ENCODE results near the gene LENG1.
"Not testable (repeated sequence)": the region's sequence is repeated elsewhere in the genome, so short reads cannot be mapped to it uniquely, and the experiment has no call there.

The LENG1 gene

GRCh38 chr19:54189145-54189734, 29.7 kb upstream of the LENG1 start, which contains the start of gene MBOAT7:
Gene MBOAT7 (minus strand): TSS chr19:54189580. CDS start chr19:54188508, 1,072 bp downstream.
- DNase-seq (ENCODE audit: low read depth) = no peak

- no peak for DNase-seq (ENCODE audit: low read depth)
Measured at GRCh38 chr19:54188215-54188871, 28.8 kb upstream of the LENG1 start.

DNA sequence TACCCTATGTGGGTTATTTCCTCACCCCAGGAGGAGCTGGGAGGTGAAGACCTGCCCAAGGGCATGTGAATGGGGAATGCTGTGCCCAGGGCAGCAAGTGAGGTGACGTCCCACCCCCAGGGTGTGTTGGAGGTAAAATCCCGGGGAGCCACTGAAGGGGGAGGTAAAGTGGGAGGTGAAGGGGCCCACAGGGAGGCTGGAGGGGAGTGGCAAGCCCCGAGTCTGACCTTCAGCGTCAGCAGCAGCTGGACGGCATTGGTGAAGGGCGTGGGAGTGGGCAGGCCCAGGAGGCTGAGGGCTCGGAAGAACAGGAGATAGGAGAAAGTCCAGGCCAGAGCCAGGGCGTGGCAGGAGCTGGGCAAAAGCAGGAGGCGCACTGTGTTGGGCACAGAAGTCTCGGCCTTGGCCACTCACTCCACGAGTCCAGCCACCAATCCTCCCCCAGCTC, 27.4 kb upstream of the LENG1 start:
- no peak for DNase-seq (ENCODE audit: low read depth)

- no peak for DNase-seq (ENCODE audit: low read depth)
Measured at GRCh38 chr19:54186351-54186750, 26.8 kb upstream of the LENG1 start.

- no peak for DNase-seq (ENCODE audit: low read depth)
Measured at GRCh38 chr19:54183431-54183830, 23.9 kb upstream of the LENG1 start.

- DNase-seq (ENCODE audit: low read depth) = not testable (repeated sequence)
Measured at GRCh38 chr19:54181894-54182293, 22.4 kb upstream of the LENG1 start.

DNA sequence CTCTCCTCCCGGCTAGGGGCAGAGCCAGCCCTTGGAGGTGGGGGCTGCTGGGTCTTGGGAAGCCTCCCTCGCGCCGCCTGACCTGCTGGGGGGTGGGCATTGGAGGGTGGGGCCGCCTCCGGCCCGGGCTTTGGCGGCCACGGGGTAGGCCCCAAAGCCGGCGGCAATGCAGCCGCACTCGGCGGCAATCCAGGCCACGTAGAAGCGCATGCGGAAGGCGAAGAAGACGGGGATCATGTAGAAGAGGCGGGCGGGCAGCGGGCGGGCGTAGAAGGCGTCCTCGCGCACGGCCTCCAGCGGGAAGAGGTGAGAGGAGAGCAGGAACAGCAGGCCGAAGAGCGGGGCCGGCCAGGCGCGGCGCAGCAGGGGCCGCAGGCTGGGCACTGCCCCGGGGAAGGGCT, 21.2 kb upstream of the LENG1 start:
- DNase-seq (ENCODE audit: low read depth) = no peak

GRCh38 chr19:54179921-54180461, 20.5 kb upstream of the LENG1 start:
- no peak for DNase-seq (ENCODE audit: low read depth)

- DNase-seq (ENCODE audit: low read depth) = no peak
Measured at GRCh38 chr19:54179262-54179852, 19.8 kb upstream of the LENG1 start.

DNA sequence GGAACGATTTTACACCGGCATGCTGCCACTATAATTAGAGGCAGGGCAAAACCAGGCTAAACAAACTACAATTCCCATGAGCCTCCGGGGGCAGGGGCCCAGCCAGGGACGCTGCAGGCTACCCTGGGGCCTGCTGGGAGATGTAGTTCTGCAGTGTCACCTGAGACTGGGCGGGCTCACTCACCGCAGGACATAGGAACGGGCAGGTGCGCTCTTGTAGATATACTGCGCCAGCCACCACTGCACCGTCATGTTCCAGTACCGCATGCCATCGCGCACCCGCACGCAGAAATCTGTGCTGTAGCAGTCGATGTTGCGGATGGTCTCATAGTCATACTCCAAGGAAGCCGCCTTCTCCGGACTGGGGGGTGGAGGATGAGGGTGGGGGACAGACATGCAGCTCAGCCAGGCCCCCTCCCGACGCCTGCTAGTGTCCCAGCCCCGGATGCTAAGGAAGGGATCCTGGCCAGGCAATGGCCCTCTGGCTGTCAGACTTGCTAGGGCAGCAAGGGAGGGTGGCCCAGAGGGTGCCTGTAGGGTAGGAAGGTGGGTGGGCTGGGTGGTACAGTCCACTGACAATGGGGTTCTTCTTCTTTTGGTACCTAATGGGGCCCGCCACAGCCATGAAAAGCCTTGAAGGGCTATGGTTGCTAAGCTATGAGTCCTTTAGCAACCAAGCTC, 19.2 kb upstream of the LENG1 start:
- DNase-seq (ENCODE audit: low read depth) = no peak

- DNase-seq (ENCODE audit: low read depth) = no peak
Measured at GRCh38 chr19:54173951-54174834, 14.7 kb upstream of the LENG1 start.

DNA sequence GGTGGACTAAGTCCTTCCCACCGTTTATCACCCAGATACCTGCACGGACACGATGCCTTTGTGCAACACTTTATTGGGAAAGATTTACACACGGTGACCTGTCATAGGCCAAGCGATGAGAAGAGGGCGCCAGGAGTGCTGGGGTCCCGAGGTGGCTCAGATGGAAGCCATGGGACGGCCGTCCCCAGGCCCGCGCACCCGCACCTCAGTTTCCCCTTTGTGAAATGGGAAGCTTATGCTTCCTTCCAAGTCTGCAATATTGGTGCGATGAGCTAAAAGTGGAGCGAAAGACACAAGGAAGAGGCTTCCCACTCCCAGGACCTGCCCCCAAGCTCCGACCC, 13.8 kb upstream of the LENG1 start:
- DNase-seq (ENCODE audit: low read depth) = no peak

GRCh38 chr19:54172471-54173358, 13.2 kb upstream of the LENG1 start, which contains the start of gene TMC4:
Gene TMC4 (minus strand): TSS chr19:54173160. CDS start chr19:54173117, 43 bp downstream.
- no peak for DNase-seq (ENCODE audit: low read depth)

- DNase-seq (ENCODE audit: low read depth) = not testable (repeated sequence)
Measured at GRCh38 chr19:54171736-54172431, 12.4 kb upstream of the LENG1 start.

GRCh38 chr19:54169149-54169740, 9.7 kb upstream of the LENG1 start:
- DNase-seq (ENCODE audit: low read depth) = no peak

DNA sequence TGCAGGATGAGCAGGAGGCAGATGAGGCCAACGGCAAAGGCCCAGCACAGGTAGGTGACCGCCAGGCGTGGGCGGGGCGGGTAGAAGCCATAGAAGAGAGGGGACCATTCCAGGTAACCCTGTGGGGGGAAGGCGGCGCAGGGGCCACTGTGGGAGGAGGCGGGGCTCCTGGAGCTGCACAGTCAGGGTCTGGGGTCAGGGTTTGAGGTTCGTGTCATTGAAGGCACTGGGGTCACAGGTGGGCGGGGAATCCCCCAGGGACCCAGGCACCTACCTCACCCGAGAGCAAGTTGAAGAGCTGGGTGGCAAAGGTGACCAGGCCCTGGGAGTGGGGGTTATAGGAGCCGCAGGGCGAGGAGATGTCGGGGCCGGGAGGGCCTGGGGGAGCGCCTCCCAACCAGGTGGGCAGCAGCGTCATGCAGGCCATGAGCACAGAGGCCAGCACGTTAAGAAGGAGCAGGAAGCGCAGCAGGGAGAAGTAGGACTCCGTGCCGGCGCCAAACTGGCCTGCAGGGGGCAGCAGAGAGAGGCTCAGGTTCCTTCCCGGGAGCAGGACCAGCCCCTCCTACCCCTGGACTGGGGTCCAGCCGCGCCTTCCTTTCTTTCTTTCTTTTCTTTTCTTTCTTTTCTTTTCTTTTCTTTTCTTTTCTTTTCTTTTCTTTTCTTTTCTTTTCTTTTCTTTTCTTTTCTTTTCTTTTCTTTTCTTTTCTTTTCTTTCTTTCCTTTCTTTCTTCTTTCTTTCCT, 8.8 kb upstream of the LENG1 start:
- no peak for DNase-seq (ENCODE audit: low read depth)

DNA sequence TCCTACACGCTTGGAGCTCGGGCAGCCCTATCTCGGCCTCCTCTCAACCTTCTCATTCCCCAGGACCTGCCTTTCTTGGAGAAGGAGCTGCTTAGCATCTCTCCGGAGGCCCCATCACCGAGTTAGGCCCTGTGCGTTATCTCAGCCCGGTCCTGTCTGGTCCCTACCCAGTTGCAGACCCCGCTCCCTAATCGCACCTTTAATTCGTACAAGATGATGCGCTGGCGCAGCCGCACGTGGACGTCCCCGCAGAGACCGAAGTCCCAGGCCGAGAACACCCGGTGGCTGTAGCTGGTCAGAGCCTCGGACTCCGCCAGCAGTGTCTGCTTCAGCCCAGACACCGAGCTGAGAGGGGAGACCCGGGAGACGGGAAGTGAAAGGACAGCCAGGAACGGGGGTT, 5.7 kb upstream of the LENG1 start:
- DNase-seq (ENCODE audit: low read depth) = no peak

DNA sequence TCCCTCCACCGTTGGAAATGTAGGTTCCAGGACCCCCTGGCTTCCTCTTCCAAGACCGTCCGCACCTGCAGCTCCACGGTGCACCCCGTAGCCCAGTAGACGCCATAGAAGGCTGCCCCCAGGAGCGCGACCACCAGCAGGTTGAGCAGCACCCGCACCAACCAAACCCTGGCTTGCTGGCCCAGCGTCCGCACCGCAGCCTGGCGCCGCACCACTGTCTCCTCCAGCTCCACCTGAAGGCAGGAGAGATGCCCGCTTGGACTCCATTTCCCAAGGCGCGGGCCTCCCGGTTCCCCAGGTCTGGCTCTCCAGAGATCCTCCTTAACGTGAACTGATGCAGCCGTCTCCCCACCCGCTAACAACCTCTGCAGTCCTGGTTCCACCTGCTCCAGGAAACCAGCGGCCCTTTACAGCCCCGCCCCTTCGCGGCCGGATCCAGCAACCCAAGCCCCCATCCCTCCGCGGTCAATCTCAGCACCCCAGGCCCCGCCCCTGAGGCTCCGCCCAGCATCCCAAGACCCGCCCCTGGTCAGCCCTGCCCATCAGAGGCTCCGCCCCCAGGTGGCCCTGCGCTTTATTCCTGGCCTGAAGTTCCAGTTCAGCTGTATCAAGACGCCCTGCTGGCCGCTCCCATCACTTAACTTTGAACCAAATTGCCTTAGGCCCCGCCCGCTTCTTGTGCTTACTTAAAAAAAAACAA, 5.0 kb upstream of the LENG1 start:
- no peak for DNase-seq (ENCODE audit: low read depth)

All from non-pigmented ciliary epithelial cell (primary cell).